SHP77 (cell line): ENCODE results near the gene DLEC1.

Experiments
- DNase-seq, 2 experiments: peaks; one replicate each; lab custom pipeline; 2025; lab: John Stamatoyannopoulos, UW

The DLEC1 gene

GRCh38 chr3:38002291-38002876, 36.6 kb upstream of the DLEC1 start:
- no peak for DNase-seq

GRCh38 chr3:38002940-38003339, 36.1 kb upstream of the DLEC1 start:
- no peak for DNase-seq

- peak; percentile 32 to 40 for DNase-seq
These were observed 35.6 kb upstream of the DLEC1 start for GRCh38 chr3:38003371-38003816.

- no peak for DNase-seq
These were observed 35.1 kb upstream of the DLEC1 start for GRCh38 chr3:38003817-38004414.

GRCh38 chr3:38004415-38005075, 34.5 kb upstream of the DLEC1 start:
- peak; percentile 29 to 70 for DNase-seq

- DNase-seq = no peak
These were observed 33.7 kb upstream of the DLEC1 start for GRCh38 chr3:38005076-38006020.

- DNase-seq = no peak
These were observed 33.0 kb upstream of the DLEC1 start for GRCh38 chr3:38006031-38006430.

- no peak for DNase-seq
These were observed 32.5 kb upstream of the DLEC1 start for GRCh38 chr3:38006445-38006995.

GRCh38 chr3:38007754-38008090, 31.3 kb upstream of the DLEC1 start:
- no peak for DNase-seq

GRCh38 chr3:38008191-38008701, 30.8 kb upstream of the DLEC1 start:
- DNase-seq = no peak

GRCh38 chr3:38008971-38009580, 29.9 kb upstream of the DLEC1 start:
- DNase-seq = no peak

GRCh38 chr3:38009807-38010591, 29.0 kb upstream of the DLEC1 start:
- no peak for DNase-seq

- no peak for DNase-seq
These were observed 27.9 kb upstream of the DLEC1 start for GRCh38 chr3:38011111-38011510.

- no peak for DNase-seq
These were observed 23.5 kb upstream of the DLEC1 start for GRCh38 chr3:38015485-38015884.

- DNase-seq = no peak
These were observed 23.0 kb upstream of the DLEC1 start for GRCh38 chr3:38015984-38016383.

GRCh38 chr3:38016410-38016809, 22.6 kb upstream of the DLEC1 start:
- DNase-seq = no peak

GRCh38 chr3:38016847-38017444, 22.1 kb upstream of the DLEC1 start:
- no peak for DNase-seq

GRCh38 chr3:38017445-38018295, 21.3 kb upstream of the DLEC1 start:
- DNase-seq = no peak
